Stomach (tissue), 4 donors: ENCODE measurements around the gene HOOK2.

Source experiments
- CTCF ChIP-seq, 7 experiments: fragments of 450-650 bp in 4 of 7; fragments of 200-600 bp in 3 of 7; sonication (generic) in 3 of 7; IDR thresholded peaks; one replicate each; pipeline ENCODE4 v1.5.1; 2016 to 2019; ENCODE audit warnings: antibody characterized with exemption in 7 of 7, control low read depth in 2 of 7, mild to moderate bottlenecking in 1 of 7
- EP300 ChIP-seq: sonication (generic); formaldehyde crosslinking; IDR thresholded peaks from one replicate; pipeline ENCODE4 v1.6.1; 2017; ENCODE audit warnings: antibody characterized with exemption
- POLR2A ChIP-seq, 4 donors: fragments of 450-650 bp; IDR thresholded peaks; one replicate each; pipeline ENCODE4 v1.6.1; 2016; ENCODE audit warnings: antibody characterized with exemption in 4 of 4, control low read depth in 2 of 4, mild to moderate bottlenecking in 1 of 4, moderate library complexity in 1 of 4
- POLR2AphosphoS5 ChIP-seq, 3 donors: sonication (generic); formaldehyde crosslinking; IDR thresholded peaks; one replicate each; pipeline ENCODE4 v1.6.1; 2016; ENCODE audit warnings: antibody characterized with exemption in 3 of 3

DNA sequence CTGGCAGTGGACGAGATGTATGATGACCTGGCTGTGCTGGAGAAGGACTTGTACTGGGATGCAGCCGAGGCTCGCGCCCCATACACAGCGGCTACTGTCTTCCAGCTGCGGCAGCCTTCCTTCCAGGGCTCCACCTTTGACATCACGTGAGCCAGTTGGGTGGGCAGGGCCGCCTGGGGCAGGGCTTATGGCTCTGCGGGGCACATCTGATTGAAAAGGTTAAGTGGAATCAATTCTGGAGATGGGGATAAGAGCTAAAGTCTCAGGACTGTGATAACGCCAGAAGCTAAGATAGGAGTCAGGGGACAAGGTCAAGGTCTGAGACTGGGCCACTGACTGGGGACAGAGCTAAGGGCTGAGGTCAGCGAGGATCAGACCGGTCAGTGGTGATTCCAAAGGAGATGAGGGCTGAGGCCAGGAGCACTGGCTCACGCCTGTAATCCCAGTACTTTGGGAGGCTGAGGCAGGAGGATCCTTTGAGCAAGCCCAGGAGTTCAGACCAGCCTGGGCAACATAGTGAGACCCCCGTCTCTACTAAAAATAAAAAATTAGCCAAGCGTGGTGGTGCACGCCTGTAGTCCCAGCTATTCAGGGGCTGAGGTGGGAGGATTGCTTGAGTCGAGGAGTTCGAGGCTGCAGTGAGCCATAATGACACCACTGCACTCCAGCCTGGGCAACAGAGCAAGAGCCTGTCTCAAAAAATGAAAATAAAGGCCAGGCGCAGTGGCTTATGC, 19.0 kb downstream of the HOOK2 start:
- TF ChIP-seq CTCF (IDR thresholded peaks at IDR 0.05) (no peak), POLR2A (IDR thresholded peaks at IDR 0.05) (no peak), POLR2AphosphoS5 (IDR thresholded peaks at IDR 0.05) (no peak), EP300 (no peak)
